Measurements from ENCODE around the gene HAP1. TPM values are rescaled to one million over a fixed set of nuclear protein-coding genes. Genes with fewer than 3 reads are reported as not detected.
"Not testable (repeated sequence)": the region's sequence is repeated elsewhere in the genome, so short reads cannot be mapped to it uniquely, and the experiment has no call there.

Gene HAP1
- total RNA-seq, 1 donor from 2014 or later, result not detected

DNA sequence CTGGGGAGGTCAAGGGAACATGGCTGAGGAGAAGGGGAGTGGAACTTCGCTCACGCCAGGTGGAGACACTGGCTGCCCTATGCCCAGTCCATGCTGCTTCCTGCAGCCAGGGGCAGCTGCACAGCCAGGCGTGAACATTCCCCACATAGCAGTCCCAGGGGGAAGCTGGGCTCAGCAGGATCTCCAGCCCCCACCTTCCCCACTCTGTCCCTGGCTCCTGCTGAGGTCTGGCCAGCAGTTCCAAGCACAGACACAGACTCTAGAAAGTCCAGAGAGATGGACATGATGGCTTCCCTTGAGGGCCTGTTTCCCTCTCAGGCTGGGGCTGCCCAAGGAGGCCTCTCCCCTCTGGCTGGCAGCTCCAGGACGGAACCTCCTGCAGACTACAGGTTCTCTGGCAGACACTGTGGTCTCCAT, 42.7 kb upstream of the HAP1 start:
- no peak for DNase-seq (ENCODE audit: low spot score in 2 of 2)
- Histone ChIP-seq H3K9me3 (no peaks in the 10 kb centered on the region), H3K27ac (peak overlapping the region; percentile 77 to 78), H3K4me3 (no peak overlapping the region), H3K36me3 (no peaks in the 10 kb centered on the region), H3K4me1 (peaks cover 10 to 28% of the 10 kb centered on the region in 2 donors), H3K27me3 (no peaks in the 10 kb centered on the region)
- intact Hi-C loops (cut with DNase I), result no loop called here
- TF ChIP-seq, protein P1, sequence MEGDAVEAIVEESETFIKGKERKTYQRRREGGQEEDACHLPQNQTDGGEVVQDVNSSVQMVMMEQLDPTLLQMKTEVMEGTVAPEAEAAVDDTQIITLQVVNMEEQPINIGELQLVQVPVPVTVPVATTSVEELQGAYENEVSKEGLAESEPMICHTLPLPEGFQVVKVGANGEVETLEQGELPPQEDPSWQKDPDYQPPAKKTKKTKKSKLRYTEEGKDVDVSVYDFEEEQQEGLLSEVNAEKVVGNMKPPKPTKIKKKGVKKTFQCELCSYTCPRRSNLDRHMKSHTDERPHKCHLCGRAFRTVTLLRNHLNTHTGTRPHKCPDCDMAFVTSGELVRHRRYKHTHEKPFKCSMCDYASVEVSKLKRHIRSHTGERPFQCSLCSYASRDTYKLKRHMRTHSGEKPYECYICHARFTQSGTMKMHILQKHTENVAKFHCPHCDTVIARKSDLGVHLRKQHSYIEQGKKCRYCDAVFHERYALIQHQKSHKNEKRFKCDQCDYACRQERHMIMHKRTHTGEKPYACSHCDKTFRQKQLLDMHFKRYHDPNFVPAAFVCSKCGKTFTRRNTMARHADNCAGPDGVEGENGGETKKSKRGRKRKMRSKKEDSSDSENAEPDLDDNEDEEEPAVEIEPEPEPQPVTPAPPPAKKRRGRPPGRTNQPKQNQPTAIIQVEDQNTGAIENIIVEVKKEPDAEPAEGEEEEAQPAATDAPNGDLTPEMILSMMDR (IDR thresholded peaks at IDR 0.05), result peak in 2 of 3 experiments; percentile 20 to 43

DNA sequence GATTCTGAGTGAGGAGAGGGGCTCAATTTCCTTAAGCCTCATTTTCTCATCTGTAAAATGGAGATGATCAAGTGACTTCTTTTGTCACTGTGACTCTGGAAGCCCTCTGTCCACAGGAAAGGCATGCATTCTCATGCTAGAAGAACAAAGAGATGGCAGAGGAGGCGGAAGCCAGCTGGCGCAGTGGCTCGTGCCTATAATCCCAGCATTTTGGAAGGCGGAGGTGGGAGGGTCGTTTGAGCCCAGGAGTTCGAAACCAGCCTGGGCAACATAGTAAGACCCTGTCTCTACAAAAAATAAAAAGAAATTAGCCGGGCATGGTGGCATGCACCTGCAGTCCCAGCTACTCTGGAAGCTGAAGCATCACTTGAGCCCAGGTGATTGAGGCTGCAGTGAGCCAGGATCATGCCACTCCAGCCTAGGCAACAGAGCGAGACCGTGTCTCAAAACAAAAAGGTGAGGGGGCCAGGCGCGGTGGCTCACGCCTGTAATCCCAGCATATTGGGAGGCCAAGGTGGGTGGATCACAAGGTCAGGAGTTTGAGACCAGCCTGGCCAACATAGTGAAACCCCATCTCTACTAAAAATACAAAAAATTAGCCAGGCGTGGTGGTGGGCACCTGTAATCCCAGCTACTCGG, 41.9 kb upstream of the HAP1 start:
- H3K4me3 ChIP-seq; DNase-seq (ENCODE audit: low spot score in 2 of 2); H3K27me3 ChIP-seq; H3K27ac ChIP-seq; intact Hi-C loops (cut with DNase I); H3K36me3 ChIP-seq; H3K9me3 ChIP-seq: not testable (repeated sequence)
- H3K4me1 ChIP-seq, result peaks cover 10 to 21% of the 10 kb centered on the region in 2 donors

DNA sequence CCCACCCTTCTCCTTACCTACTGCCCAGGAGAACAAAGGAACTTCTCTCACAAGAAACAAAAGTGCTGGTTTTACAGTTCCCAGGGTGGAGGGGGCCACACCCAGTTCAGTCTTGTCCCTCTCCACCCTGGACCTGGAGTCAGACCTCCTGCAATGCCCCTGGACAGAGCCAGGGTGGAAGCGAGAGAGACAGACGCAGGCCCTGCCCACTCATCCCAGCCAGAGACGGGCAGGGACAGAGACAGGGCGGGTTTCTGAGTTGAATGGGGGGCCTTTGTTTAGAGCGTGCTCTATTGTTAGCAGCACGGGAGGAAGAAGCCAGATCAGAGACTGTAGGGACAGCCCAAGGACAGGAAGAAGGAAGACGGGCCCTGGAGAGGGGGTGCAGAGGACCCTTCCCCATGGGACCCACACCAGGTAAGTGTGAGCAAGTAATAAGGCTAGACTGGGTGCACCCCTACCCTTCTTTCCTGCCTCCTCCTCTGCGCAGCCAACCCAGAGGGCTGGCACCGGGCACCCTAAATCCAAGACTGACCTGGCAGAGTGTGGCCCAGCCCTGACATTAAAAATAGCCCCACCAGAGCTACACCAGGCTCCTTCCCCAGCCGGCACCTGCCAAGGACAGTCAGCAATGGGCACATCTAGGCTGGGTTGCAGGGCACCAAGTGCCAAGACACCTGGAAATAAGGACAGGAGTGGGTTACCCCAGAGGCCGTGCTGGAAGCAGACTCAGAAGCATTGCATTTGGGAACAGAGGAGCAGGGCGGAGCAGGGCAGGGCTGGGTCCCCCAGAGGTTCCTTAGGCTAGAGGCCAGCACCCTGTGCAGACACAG, 41.2 kb upstream of the HAP1 start:
- Histone ChIP-seq H3K36me3 (peaks cover 11% of the 10 kb centered on the region in 2 donors), H3K4me3 (no peak overlapping the region), H3K4me1 (peaks cover 10 to 21% of the 10 kb centered on the region in 2 donors), H3K9me3 (no peaks in the 10 kb centered on the region), H3K27me3 (no peaks in the 10 kb centered on the region), H3K27ac (no peak overlapping the region)
- TF ChIP-seq, protein P1 (IDR thresholded peaks at IDR 0.05), result no peak
- no peak for DNase-seq (ENCODE audit: low spot score in 2 of 2)
- intact Hi-C loops (cut with DNase I), result no loop called here

DNA sequence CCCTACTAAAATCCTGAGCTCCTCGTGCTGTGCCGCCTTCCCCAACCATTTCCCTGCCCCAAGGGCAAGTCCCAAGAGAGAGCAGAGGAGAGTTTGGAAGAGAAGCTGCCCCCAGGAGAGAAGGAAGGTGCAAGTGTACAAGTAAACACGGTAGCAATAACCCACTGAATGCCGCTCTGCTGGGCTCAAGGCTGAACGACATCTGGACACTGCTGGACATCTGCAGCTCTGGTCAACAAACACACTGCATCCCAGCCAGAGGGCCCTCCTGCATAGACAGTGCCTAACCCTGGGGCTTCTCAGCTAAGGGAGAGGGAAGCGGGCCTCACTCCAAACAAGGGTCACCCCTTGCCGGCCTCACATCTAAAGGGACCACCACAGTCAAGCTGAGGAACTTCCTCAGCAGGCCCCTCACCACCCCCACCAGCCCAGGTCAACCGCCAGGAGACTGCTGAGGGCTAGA, 39.3 kb upstream of the HAP1 start:
- intact Hi-C loops (cut with DNase I), result loop anchor here (2.0 kb wide), 2 partner anchors 13 to 27 kb away; partner anchors contain the start of gene JUP
- Histone ChIP-seq H3K27me3 (no peaks in the 10 kb centered on the region), H3K4me1 (peaks cover 10 to 21% of the 10 kb centered on the region in 2 donors), H3K9me3 (no peaks in the 10 kb centered on the region), H3K27ac (peak overlapping the region in 1 of 2 donors; percentile 16), H3K4me3 (no peak overlapping the region), H3K36me3 (peaks cover 28% of the 10 kb centered on the region in 2 donors)
- DNase-seq (ENCODE audit: low spot score in 2 of 2), result no peak
- TF ChIP-seq, protein P1 (IDR thresholded peaks at IDR 0.05), result no peak

DNA sequence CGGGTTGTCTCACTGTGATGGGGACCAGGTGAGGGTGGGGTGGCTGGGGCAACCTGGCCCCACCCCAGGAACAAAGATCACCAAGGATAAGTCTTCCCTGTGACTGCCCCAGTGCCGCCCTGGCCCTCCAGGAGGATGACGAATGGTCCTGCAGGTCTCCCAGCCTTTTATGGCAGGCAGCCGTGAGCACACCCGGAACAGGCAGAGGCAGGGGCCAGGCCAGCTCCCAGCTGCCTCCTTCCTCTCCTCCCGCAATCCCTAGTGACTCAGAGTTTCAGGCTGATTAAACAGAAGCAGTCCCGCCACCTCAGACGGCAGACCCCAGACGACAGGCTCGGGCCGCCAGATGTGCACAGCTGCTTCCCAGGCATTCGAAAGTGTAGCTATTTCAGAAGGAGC, 38.7 kb upstream of the HAP1 start:
- TF ChIP-seq, protein P1 (IDR thresholded peaks at IDR 0.05), result no peak
- Histone ChIP-seq H3K27ac (peak overlapping the region in 1 of 2 donors; percentile 16), H3K27me3 (no peaks in the 10 kb centered on the region), H3K36me3 (peaks cover 34% of the 10 kb centered on the region in 2 donors), H3K4me3 (no peak overlapping the region), H3K4me1 (peaks cover 10 to 19% of the 10 kb centered on the region in 2 donors), H3K9me3 (no peaks in the 10 kb centered on the region)
- DNase-seq (ENCODE audit: low spot score in 2 of 2), result peak; percentile 21 to 72
- intact Hi-C loops (cut with DNase I), result loop anchor here (2.0 kb wide), 2 partner anchors 14 to 28 kb away; partner anchors contain the start of gene JUP
